ENCODE results near the gene GGCT. TPM values are rescaled to one million over a fixed set of nuclear protein-coding genes. Genes with fewer than 3 reads are reported as not detected.

Gene GGCT
- total and polyA plus RNA-seq, 2 of the 8 experiments (the other 6 are each of a cell fraction or from before 2014, with no cell fraction given): 50.0 to 129 TPM

DNA sequence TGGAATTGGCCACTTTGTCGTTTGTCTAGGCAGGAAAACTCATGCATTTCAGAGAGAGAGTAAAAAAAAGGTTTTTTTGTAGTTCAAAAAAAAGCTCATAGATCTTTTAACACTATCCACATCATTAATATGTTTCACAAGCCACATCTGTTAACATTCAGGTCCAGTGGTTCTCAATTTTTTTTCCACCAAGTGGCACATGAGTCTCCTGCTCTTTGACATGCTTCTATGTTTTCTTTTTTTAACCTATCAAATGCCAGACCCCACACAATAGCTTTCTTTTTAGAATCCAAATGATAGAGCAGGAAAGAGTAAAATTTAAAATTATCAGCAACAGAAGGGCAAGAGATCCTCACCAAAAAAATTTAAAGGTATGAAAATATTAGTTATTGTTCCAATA lies 46.3 kb downstream of the GGCT start:
- Histone ChIP-seq H3K9ac (replicated peaks in 1 of 4; ENCODE audit: extremely low read depth in 1 of 4, low read depth in 3 of 4, low read length in 3 of 4) (no peak overlapping the region), H4K5ac (ENCODE audit: insufficient read length, low read depth, low read length) (no peak overlapping the region), H3K27ac (ENCODE audit: low read depth, low read length) (no peak overlapping the region), H2AFZ (ENCODE audit: low read length) (no peak overlapping the region), H2AK5ac (ENCODE audit: low read depth, low read length) (no peak overlapping the region), H3K23me2 (ENCODE audit: low read depth, low read length) (no peaks in the 10 kb centered on the region), H2BK15ac (ENCODE audit: low read length) (no peak overlapping the region), H3K4ac (replicated peaks; ENCODE audit: insufficient read length, low read depth, low read length) (no peak overlapping the region), H2BK20ac (ENCODE audit: low read length) (no peak overlapping the region), H2BK120ac (replicated peaks; ENCODE audit: low read depth, low read length) (no peak overlapping the region), H3K79me1 (ENCODE audit: low read depth, low read length) (no peaks in the 10 kb centered on the region), H3K4me2 (ENCODE audit: insufficient read depth in 1 of 2, low read depth in 2 of 2, low read length in 2 of 2) (no peak overlapping the region), H3K9me3 (ENCODE audit: insufficient read depth in 2 of 2, low read depth in 1 of 2, low read length in 1 of 2) (no peaks in the 10 kb centered on the region), H3K36me3 (ENCODE audit: control insufficient read depth in 2 of 4, insufficient read depth in 4 of 4, low read length in 3 of 4) (no peaks in the 10 kb centered on the region), H4K8ac (ENCODE audit: extremely low read depth, insufficient read depth, low read length) (no peak overlapping the region), H3K18ac (ENCODE audit: extremely low read depth, low read length) (no peak overlapping the region), H3K23ac (ENCODE audit: insufficient read length) (no peak overlapping the region), H3K14ac (ENCODE audit: insufficient read length) (no peak overlapping the region), H2BK12ac (ENCODE audit: low read depth, low read length) (no peak overlapping the region), H3K79me2 (ENCODE audit: control insufficient read depth in 1 of 2, insufficient read depth in 2 of 2, low read length in 2 of 2) (no peaks in the 10 kb centered on the region), H4K20me1 (replicated peaks in 1 of 2; ENCODE audit: control insufficient read depth in 1 of 2, insufficient read depth in 2 of 2, low read length in 2 of 2) (no peaks in the 10 kb centered on the region), H3K27me3 (replicated peaks in 1 of 4; ENCODE audit: control insufficient read depth in 3 of 4, extremely low read depth in 1 of 4, insufficient read depth in 3 of 4, low read length in 3 of 4) (no peaks in the 10 kb centered on the region), H3K4me3 (ENCODE audit: extremely low read depth in 1 of 4, insufficient read depth in 2 of 4, low read depth in 3 of 4, low read length in 4 of 4) (no peak overlapping the region), H2BK5ac (ENCODE audit: low read depth, low read length) (no peak overlapping the region), H4K91ac (replicated peaks; ENCODE audit: insufficient read length, low read length) (no peak overlapping the region), H3K4me1 (replicated peaks in 1 of 4; ENCODE audit: control insufficient read depth in 3 of 4, insufficient read depth in 4 of 4, low read length in 3 of 4) (peaks cover 0 to 2% (median 0%) of the 10 kb centered on the region in 4 experiments; a peak in 1 of 7 replicates), H3K56ac (replicated peaks; ENCODE audit: insufficient read length, low read depth, low read length) (no peak overlapping the region)
- CTCF ChIA-PET (ENCODE audit: partially characterized antibody): interaction anchor here (1.0 kb wide), 1 partner anchor 107 kb away, joined by 3 read pairs; no protein-coding TSS in a partner anchor
- WGBS, 2 experiments (ENCODE audit: extremely low coverage in 1 of 2, insufficient coverage in 1 of 2, insufficient read length in 1 of 2, insufficient replicate concordance in 2 of 2, low coverage in 1 of 2, low lambda C conversion rate in 2 of 2, missing lambda C conversion rate in 1 of 2): 83% methylated on average over 1 of the region's 1 CpG; no CpG with 5 or more reads in 1 of the 2 experiments
- POLR2A ChIA-PET (ENCODE audit: partially characterized antibody): interaction anchor here (1.3 kb wide), 1 partner anchor 11 kb away, joined by 4 read pairs; no protein-coding TSS in a partner anchor
- FAIRE-seq: no peak
- TF ChIP-seq SP1 (IDR thresholded peaks at IDR 0.05; ENCODE audit: low read depth, low read length) (no peak), RXRA (IDR thresholded peaks at IDR 0.05; ENCODE audit: insufficient read depth, low read depth, low read length) (no peak), CEBPB (IDR thresholded peaks at IDR 0.05; ENCODE audit: low read depth, low read length) (no peak), BCL11A (IDR thresholded peaks at IDR 0.05; ENCODE audit: low read depth in 2 of 2, low read length in 2 of 2) (no peak)
- DNase-seq (ENCODE audit: low read depth in 1 of 2, low spot score in 2 of 2): no peak

Data from H1 (cell line).